GM12878 (cell line): ENCODE data around the gene SPIRE1. TPM values are rescaled to one million over a fixed set of nuclear protein-coding genes. Genes with fewer than 3 reads are reported as not detected.

ENCODE experiments used
- ATAC-seq: fragments of 200-7000 bp; cut with Tn5 transposase; 3 replicates; pipeline ENCODE4 v1.9.1; 2020; ENCODE audit warnings: mild to moderate bottlenecking, moderate library complexity
- BruUV-seq: library from RNA; stranded (reverse); fragments of 400-500 nt; replicated peaks from 2 replicates; lab custom pipeline; 2021; lab: Mats Ljungman, UMichigan
- CTCF ChIA-PET: fragments of 300-600 bp; sonication (Branson Sonifier 250); formaldehyde crosslinking; extraction: SDS; loops from one replicate; lab custom pipeline; 2021; ENCODE audit warnings: inconsistent platforms; lab: Yijun Ruan, JAX
- POLR2A ChIA-PET: fragments of 350-600 bp; formaldehyde crosslinking; extraction: SDS; loops from one replicate; lab custom pipeline; 2021; ENCODE audit warnings: inconsistent platforms; lab: Charles Lee
- RAD21 ChIA-PET: fragments of 300-600 bp; sonication (Branson Sonifier 250); formaldehyde crosslinking; loops from one replicate; lab custom pipeline; 2023; ENCODE audit warnings: antibody characterized with exemption; ENCODE audit not compliant: unreplicated experiment; lab: Charles Lee
- SMC1A ChIA-PET: fragments of 300-600 bp; sonication (Branson Sonifier 250); formaldehyde crosslinking; loops from one replicate; lab custom pipeline; 2023; ENCODE audit not compliant: unreplicated experiment, uncharacterized antibody; lab: Charles Lee
- DNase-seq: peaks from one replicate; pipeline ENCODE4 v3.0.0-alpha.2; 2011; ENCODE audit warnings: low read depth, low spot score
- FAIRE-seq: peaks from 3 replicates; lab custom pipeline; 2011; peaks lifted over from hg19 to GRCh38; lab: Jason Lieb, UNC
- H2AFZ ChIP-seq: 2 replicates; pipeline ENCODE4 v1.6.0; 2011; ENCODE audit warnings: low read depth, low read length, control low read depth; ENCODE audit not compliant: control insufficient read depth
- H3K27ac ChIP-seq: 2 replicates; pipeline ENCODE4 v1.5.1; 2011; ENCODE audit warnings: control low read depth; ENCODE audit not compliant: control insufficient read depth, insufficient read depth
- H3K27me3 ChIP-seq, 2 experiments: replicated peaks in 1 of 2; 2 replicates each; pipeline versions ENCODE4 v1.6.0 to v1.6.1; 2011; ENCODE audit warnings: low read length in 1 of 2; ENCODE audit not compliant: control insufficient read depth in 2 of 2, insufficient read depth in 2 of 2
- H3K36me3 ChIP-seq, 2 experiments: 2 replicates each; pipeline ENCODE4 v1.5.1; 2011; ENCODE audit warnings: low read length in 1 of 2; ENCODE audit not compliant: control insufficient read depth in 2 of 2, insufficient read depth in 2 of 2
- H3K4me1 ChIP-seq: 2 replicates; pipeline ENCODE4 v1.6.1; 2011; ENCODE audit warnings: mild to moderate bottlenecking, low read length, moderate library complexity, mixed read lengths; ENCODE audit not compliant: control insufficient read depth, insufficient read depth
- H3K4me2 ChIP-seq: 2 replicates; pipeline ENCODE4 v1.6.0; 2011; ENCODE audit warnings: control low read depth; ENCODE audit not compliant: control insufficient read depth, insufficient read depth
- H3K4me3 ChIP-seq: fragments of 200-600 bp; sonication (generic); 2 replicates; pipeline ENCODE4 v1.5.1; 2016
- H3K79me2 ChIP-seq: 2 replicates; pipeline ENCODE4 v1.6.0; 2011; ENCODE audit warnings: low read length; ENCODE audit not compliant: control insufficient read depth, insufficient read depth
- H3K9ac ChIP-seq: 2 replicates; pipeline ENCODE4 v1.8.0; 2011; ENCODE audit warnings: low read length, control low read depth, mixed read lengths; ENCODE audit not compliant: control insufficient read depth, insufficient read depth
- H3K9me3 ChIP-seq: replicated peaks from 3 replicates; pipeline ENCODE4 v1.5.1; 2011; ENCODE audit warnings: mild to moderate bottlenecking, low read length; ENCODE audit not compliant: control insufficient read depth, insufficient read depth
- H4K20me1 ChIP-seq: 2 replicates; pipeline ENCODE4 v1.6.0; 2011; ENCODE audit not compliant: control insufficient read depth, insufficient read depth
- ATF2 ChIP-seq: IDR thresholded peaks from 2 replicates; pipeline ENCODE4 v1.6.1; 2012; ENCODE audit warnings: low read length, inconsistent platforms
- BCL3 ChIP-seq: IDR thresholded peaks from 2 replicates; pipeline ENCODE4 v1.6.1; 2011; ENCODE audit warnings: borderline replicate concordance, low read depth, mild to moderate bottlenecking, moderate library complexity, low read length; ENCODE audit not compliant: insufficient read depth, poor library complexity, severe bottlenecking
- BRCA1 ChIP-seq: IDR thresholded peaks from 2 replicates; pipeline ENCODE4 v1.6.1; 2011; ENCODE audit warnings: low read depth, low read length, improper control_type of control experiment
- IKZF1 ChIP-seq: fragments of 450-650 bp; conservative IDR thresholded peaks from 2 replicates; pipeline ENCODE4 v1.6.1; 2017; ENCODE audit warnings: antibody characterized with exemption, mild to moderate bottlenecking
- IRF4 ChIP-seq: IDR thresholded peaks from 2 replicates; pipeline ENCODE4 v1.6.1; 2011; ENCODE audit warnings: low read depth, low read length
- MXI1 ChIP-seq: fragments of 150-350 bp; IDR thresholded peaks from 2 replicates; pipeline ENCODE4 v1.6.1; 2011; ENCODE audit warnings: low read depth, mild to moderate bottlenecking, inconsistent platforms, low read length, improper control_type of control experiment
- MYB ChIP-seq: fragments of 150-350 bp; IDR thresholded peaks from 2 replicates; pipeline ENCODE4 v1.6.1; 2014; ENCODE audit warnings: mild to moderate bottlenecking, low read depth, low read length, borderline replicate concordance
- STAT3 ChIP-seq: IDR thresholded peaks from 2 replicates; pipeline ENCODE4 v1.6.1; 2011; ENCODE audit warnings: low read depth, low read length, improper control_type of control experiment
- USF1 ChIP-seq: IDR thresholded peaks from 2 replicates; pipeline ENCODE4 v1.6.1; 2011; ENCODE audit warnings: borderline replicate concordance, low read depth, mild to moderate bottlenecking, moderate library complexity, mixed read lengths, low read length; ENCODE audit not compliant: insufficient read depth; ENCODE audit errors: extremely low read length
- USF2 ChIP-seq: IDR thresholded peaks from 2 replicates; pipeline ENCODE4 v1.6.1; 2011; ENCODE audit warnings: low read depth, low read length, improper control_type of control experiment, borderline replicate concordance
- ZNF24 ChIP-seq: fragments of 450-650 bp; IDR thresholded peaks from 2 replicates; pipeline ENCODE4 v1.6.1; 2017; ENCODE audit warnings: antibody characterized with exemption, mild to moderate bottlenecking
- ZNF622 ChIP-seq: fragments of 450-650 bp; IDR thresholded peaks from 2 replicates; pipeline ENCODE4 v1.6.1; 2017; ENCODE audit warnings: mild to moderate bottlenecking, inconsistent platforms
- ZSCAN29 ChIP-seq: fragments of 450-650 bp; IDR thresholded peaks from 2 replicates; pipeline ENCODE4 v1.6.1; 2017; ENCODE audit warnings: mild to moderate bottlenecking, moderate library complexity
- WGBS: methylation state at CpG from one replicate; pipeline ENCODE4 v1.1.6; 2016; ENCODE audit warnings: low lambda C conversion rate; ENCODE audit not compliant: insufficient replicate concordance, insufficient coverage; ENCODE audit errors: missing lambda C conversion rate; 5-methylcytosine and 5-hydroxymethylcytosine counted together
- in situ Hi-C: fragments of 300-500 bp; cut with MboI; formaldehyde crosslinking; loops from 9 replicates; pipeline ENCODE4 v1.14.3; 2018; ENCODE audit warnings: mixed read lengths
- intact Hi-C: fragments of 100-400 bp; cut with micrococcal nuclease; formaldehyde crosslinking; loops from one replicate; pipeline ENCODE4 v1.14.2; 2022; ENCODE audit not compliant: unreplicated experiment
- polyA plus RNA-seq, 11 experiments: library from polyadenylated mRNA; depleted of rRNA in 4 of 11; unstranded in 6 of 11; stranded (reverse) in 5 of 11; fragments of >200 nt; fragmentation: Nextera tagmentation in 4 of 11; fragmentation: Illumina TruSeq in 1 of 11; extraction: Ambion mirVana in 4 of 11; extraction: Trizol in 1 of 11; gene quantifications; 1 replicate in 1 of 11; 2 replicates in 10 of 11; pipeline versions ENCODE4 v1.2.1 to v1.2.3, GENCODE V29; 2011 to 2016; ENCODE audit warnings: inconsistent platforms in 2 of 11, missing spikeins in 2 of 11, low read depth in 1 of 11
- total RNA-seq, 4 experiments: library from RNA; depleted of rRNA in 3 of 4; stranded (reverse); fragments of >200 nt in 3 of 4; fragmentation: Illumina TruSeq in 1 of 4; extraction: Trizol in 1 of 4; gene quantifications; 2 replicates each; pipeline versions ENCODE4 v1.2.1 to v1.2.3, GENCODE V29; 2013 to 2021

The SPIRE1 gene
- total and polyA plus RNA-seq, 10 of the 15 experiments (the other 5 are each of a cell fraction or from before 2014, with no cell fraction given): 0.18 to 9.2 (median 4.3) TPM

- Histone ChIP-seq H3K4me3 (no peak overlapping the region), H3K79me2 (no peaks in the 10 kb centered on the region), H4K20me1 (no peaks in the 10 kb centered on the region), H3K27ac (no peak overlapping the region), H3K9ac (no peak overlapping the region), H3K4me1 (no peaks in the 10 kb centered on the region), H2AFZ (no peak overlapping the region), H3K9me3 (no peaks in the 10 kb centered on the region), H3K36me3 (no peaks in the 10 kb centered on the region), H3K4me2 (no peak overlapping the region), H3K27me3 (no peaks in the 10 kb centered on the region; a peak in 2 of 4 replicates)
- intact Hi-C loops (no loop called here), in situ Hi-C loops (no loop called here)
- SMC1A ChIA-PET: no interaction called here
- POLR2A ChIA-PET: interaction anchor here (1.0 kb wide), 1 partner anchor 24 kb away, joined by 3 read pairs; no protein-coding TSS in a partner anchor
- ATAC-seq (no peak), DNase-seq (no peak), FAIRE-seq (no peak)
- RAD21 ChIA-PET: no interaction called here
- TF ChIP-seq USF1 (no peak), BRCA1 (no peak), IKZF1 (no peak), MXI1 (no peak), MYB (no peak), ZNF622 (no peak), USF2 (no peak), ZNF24 (no peak), ZSCAN29 (no peak), STAT3 (no peak), BCL3 (no peak), IRF4 (no peak), ATF2 (no peak)
- BruUV-seq: no TSS peak
- CTCF ChIA-PET: interaction anchor here (0.7 to 1.1 kb wide), 3 partner anchors 13 to 1295 kb away, joined by 3 to 4 read pairs (median 3); no protein-coding TSS in a partner anchor
- WGBS: 73% methylated on average over 6 of the region's 6 CpGs
These were observed 138.9 kb downstream of the SPIRE1 start for GRCh38 chr18:12518832-12519531.
